ENCODE results near the gene KRTAP2-3. TPM values are rescaled to one million over a fixed set of nuclear protein-coding genes. Genes with fewer than 3 reads are reported as not detected.
"Not testable (repeated sequence)": the region's sequence is repeated elsewhere in the genome, so short reads cannot be mapped to it uniquely, and the experiment has no call there.

The KRTAP2-3 gene
- total RNA-seq, 1 donor from 2014 or later: not detected

GRCh38 chr17:41101586-41102259, 41.8 kb upstream of the KRTAP2-3 start, which contains the start of gene KRTAP4-16:
TSS of gene KRTAP4-16 (minus strand) at chr17:41102209. CDS start at chr17:41102209, 0 bp downstream.
- H3K4me3 Mint-ChIP-seq (ENCODE audit: unreplicated experiment): no peak within 1 kb of the TSS
- no peak within 1 kb of the TSS for H3K27ac Mint-ChIP-seq (ENCODE audit: unreplicated experiment)
- H3K4me1 Mint-ChIP-seq (ENCODE audit: low read depth): peaks cover 48% of the 10 kb centered on the region
- H3K36me3 Mint-ChIP-seq (ENCODE audit: low read depth): no peaks in the 10 kb centered on the region
- no peaks in the 10 kb centered on the region for H3K27me3 Mint-ChIP-seq (ENCODE audit: low read depth)
- TF ChIP-seq CTCF (IDR thresholded peaks at IDR 0.05): no peak
- DNase-seq (ENCODE audit: low spot score): no peak
- H3K9me3 Mint-ChIP-seq (ENCODE audit: low read depth): no peaks in the 10 kb centered on the region

GRCh38 chr17:41099682-41100480, 40.0 kb upstream of the KRTAP2-3 start:
- Mint-ChIP-seq H3K4me1 (ENCODE audit: low read depth) (peaks cover 41% of the 10 kb centered on the region), H3K27ac (ENCODE audit: unreplicated experiment) (peak overlapping the region; percentile 64)
- not testable (repeated sequence) for H3K36me3 Mint-ChIP-seq (ENCODE audit: low read depth); H3K4me3 Mint-ChIP-seq (ENCODE audit: unreplicated experiment); DNase-seq (ENCODE audit: low spot score); H3K27me3 Mint-ChIP-seq (ENCODE audit: low read depth); H3K9me3 Mint-ChIP-seq (ENCODE audit: low read depth)

GRCh38 chr17:41098481-41098880, 38.6 kb upstream of the KRTAP2-3 start:
- no peak overlapping the region for H3K4me3 Mint-ChIP-seq (ENCODE audit: unreplicated experiment)
- peak overlapping the region; percentile 45 for H3K27ac Mint-ChIP-seq (ENCODE audit: unreplicated experiment)
- no peak for TF ChIP-seq CTCF (IDR thresholded peaks at IDR 0.05)
- DNase-seq (ENCODE audit: low spot score): no peak
- peaks cover 30% of the 10 kb centered on the region for H3K4me1 Mint-ChIP-seq (ENCODE audit: low read depth)
- no peaks in the 10 kb centered on the region for H3K9me3 Mint-ChIP-seq (ENCODE audit: low read depth)
- no peaks in the 10 kb centered on the region for H3K27me3 Mint-ChIP-seq (ENCODE audit: low read depth)
- H3K36me3 Mint-ChIP-seq (ENCODE audit: low read depth): no peaks in the 10 kb centered on the region

- Mint-ChIP-seq H3K4me1 (ENCODE audit: low read depth) (peaks cover 25% of the 10 kb centered on the region), H3K36me3 (ENCODE audit: low read depth) (no peaks in the 10 kb centered on the region), H3K4me3 (ENCODE audit: unreplicated experiment) (no peak within 1 kb of the TSS), H3K27ac (ENCODE audit: unreplicated experiment) (peak within 1 kb of the TSS; percentile 45), H3K9me3 (ENCODE audit: low read depth) (no peaks in the 10 kb centered on the region), H3K27me3 (ENCODE audit: low read depth) (no peaks in the 10 kb centered on the region)
- TF ChIP-seq CTCF (IDR thresholded peaks at IDR 0.05): no peak
- DNase-seq (ENCODE audit: low spot score): no peak
These were observed 38.1 kb upstream of the KRTAP2-3 start, which contains the start of gene KRTAP4-8 for GRCh38 chr17:41098042-41098441. TSS of gene KRTAP4-8 (minus strand) at chr17:41098142. CDS start at chr17:41098084, 58 bp downstream.

- Mint-ChIP-seq H3K27ac (ENCODE audit: unreplicated experiment) (no peak overlapping the region), H3K36me3 (ENCODE audit: low read depth) (no peaks in the 10 kb centered on the region), H3K9me3 (ENCODE audit: low read depth) (no peaks in the 10 kb centered on the region), H3K4me3 (ENCODE audit: unreplicated experiment) (no peak overlapping the region), H3K4me1 (ENCODE audit: low read depth) (peaks cover 25% of the 10 kb centered on the region), H3K27me3 (ENCODE audit: low read depth) (no peaks in the 10 kb centered on the region)
- TF ChIP-seq CTCF (IDR thresholded peaks at IDR 0.05): no peak
- no peak for DNase-seq (ENCODE audit: low spot score)
These were observed 36.1 kb upstream of the KRTAP2-3 start for GRCh38 chr17:41096055-41096454.

- not testable (repeated sequence) for H3K27ac Mint-ChIP-seq (ENCODE audit: unreplicated experiment); DNase-seq (ENCODE audit: low spot score); H3K4me3 Mint-ChIP-seq (ENCODE audit: unreplicated experiment); H3K27me3 Mint-ChIP-seq (ENCODE audit: low read depth); H3K36me3 Mint-ChIP-seq (ENCODE audit: low read depth); H3K9me3 Mint-ChIP-seq (ENCODE audit: low read depth); H3K4me1 Mint-ChIP-seq (ENCODE audit: low read depth)
These were observed 28.9 kb upstream of the KRTAP2-3 start for GRCh38 chr17:41088760-41089352.

- not testable (repeated sequence) for H3K27me3 Mint-ChIP-seq (ENCODE audit: low read depth); H3K36me3 Mint-ChIP-seq (ENCODE audit: low read depth); DNase-seq (ENCODE audit: low spot score); H3K9me3 Mint-ChIP-seq (ENCODE audit: low read depth); H3K4me3 Mint-ChIP-seq (ENCODE audit: unreplicated experiment); H3K27ac Mint-ChIP-seq (ENCODE audit: unreplicated experiment)
- H3K4me1 Mint-ChIP-seq (ENCODE audit: low read depth): peaks cover 24% of the 10 kb centered on the region
These were observed 24.4 kb upstream of the KRTAP2-3 start, which contains the start of gene KRTAP4-7 for GRCh38 chr17:41084100-41084856. TSS of gene KRTAP4-7 (plus strand) at chr17:41084150. CDS start at chr17:41084207, 57 bp downstream.

GRCh38 chr17:41083427-41083826, 23.5 kb upstream of the KRTAP2-3 start:
- not testable (repeated sequence) for DNase-seq (ENCODE audit: low spot score); H3K36me3 Mint-ChIP-seq (ENCODE audit: low read depth); H3K27me3 Mint-ChIP-seq (ENCODE audit: low read depth)

More at GRCh38 chr17:41083427-41083826, 23.5 kb upstream of the KRTAP2-3 start:
- not testable (repeated sequence) for H3K4me3 Mint-ChIP-seq (ENCODE audit: unreplicated experiment); H3K27ac Mint-ChIP-seq (ENCODE audit: unreplicated experiment); H3K9me3 Mint-ChIP-seq (ENCODE audit: low read depth)
- peaks cover 24% of the 10 kb centered on the region for H3K4me1 Mint-ChIP-seq (ENCODE audit: low read depth)

Measured in chondrocyte (in vitro differentiated cells).